GM23338 (cell line): ENCODE results near the gene TCEA2. TPM values are rescaled to one million over a fixed set of nuclear protein-coding genes. Genes with fewer than 3 reads are reported as not detected.

ENCODE experiments used
- CREB1 ChIP-seq: fragments of 250-450 bp; sonication (Bioruptor Pico); IDR thresholded peaks from 2 replicates; pipeline ENCODE4 v1.5.0; 2020; ENCODE audit warnings: low read depth, mild to moderate bottlenecking, moderate library complexity
- CTCF ChIP-seq, 2 experiments: fragments of 200-600 bp in 1 of 2; sonication (generic) in 1 of 2; conservative IDR thresholded peaks; 2 replicates each; pipeline versions ENCODE4 v1.5.1 to v1.6.1; 2016 to 2017; ENCODE audit warnings: antibody characterized with exemption in 2 of 2, low read depth in 2 of 2, mild to moderate bottlenecking in 2 of 2, moderate library complexity in 1 of 2
- EZH2 ChIP-seq: fragments of 200-600 bp; sonication (generic); IDR thresholded peaks from one replicate; pipeline ENCODE4 v1.8.0; 2017; ENCODE audit warnings: antibody characterized with exemption, mild to moderate bottlenecking, low read depth; ENCODE audit not compliant: unreplicated experiment
- EZH2phosphoT487 ChIP-seq: fragments of 200-600 bp; sonication (generic); IDR thresholded peaks from one replicate; pipeline ENCODE4 v1.8.1; 2018; ENCODE audit warnings: antibody characterized with exemption; ENCODE audit not compliant: unreplicated experiment
- NANOG ChIP-seq: IDR thresholded peaks from 2 replicates; pipeline ENCODE4 v1.6.1; 2016; ENCODE audit warnings: antibody characterized with exemption, borderline replicate concordance
- POLR2AphosphoS5 ChIP-seq: IDR thresholded peaks from 2 replicates; pipeline ENCODE4 v1.6.1; 2016; ENCODE audit warnings: antibody characterized with exemption, low read depth
- STAT1 ChIP-seq: IDR thresholded peaks from one replicate; pipeline ENCODE4 v1.6.1; 2016; ENCODE audit warnings: antibody characterized with exemption; ENCODE audit not compliant: unreplicated experiment
- ZNF114 ChIP-seq: fragments of 250-450 bp; sonication (Bioruptor Pico); IDR thresholded peaks from 2 replicates; pipeline ENCODE4 v1.5.0; 2020; ENCODE audit warnings: mild to moderate bottlenecking, moderate library complexity
- ZNF331 ChIP-seq: fragments of 250-450 bp; sonication (Bioruptor Pico); IDR thresholded peaks from 2 replicates; pipeline ENCODE4 v1.5.0; 2020; ENCODE audit warnings: low read depth, mild to moderate bottlenecking, moderate library complexity
- polyA plus RNA-seq: library from polyadenylated mRNA; unstranded; fragments of >200 nt; fragmentation: Nextera tagmentation; extraction: Ambion mirVana; gene quantifications from 2 replicates; pipeline ENCODE4 v1.2.1, GENCODE V29; 2016
- total RNA-seq: library from RNA; depleted of rRNA; stranded (reverse); fragments of >200 nt; shearing (Covaris generic); gene quantifications from 2 replicates; pipeline ENCODE4 v1.2.3, GENCODE V29; 2014
- TF ChIP-seq, protein P1 (sequence below): fragments of 250-450 bp; sonication (Bioruptor Pico); IDR thresholded peaks from 2 replicates; pipeline ENCODE4 v1.5.0; 2020; ENCODE audit warnings: mild to moderate bottlenecking, moderate library complexity

Gene TCEA2
- total and polyA plus RNA-seq, 2 experiments from 2014 or later = 21.0 to 54.4 TPM

GRCh38 chr20:64090165-64090564, 27.2 kb downstream of the TCEA2 start (continued):
- TF ChIP-seq, protein P1, sequence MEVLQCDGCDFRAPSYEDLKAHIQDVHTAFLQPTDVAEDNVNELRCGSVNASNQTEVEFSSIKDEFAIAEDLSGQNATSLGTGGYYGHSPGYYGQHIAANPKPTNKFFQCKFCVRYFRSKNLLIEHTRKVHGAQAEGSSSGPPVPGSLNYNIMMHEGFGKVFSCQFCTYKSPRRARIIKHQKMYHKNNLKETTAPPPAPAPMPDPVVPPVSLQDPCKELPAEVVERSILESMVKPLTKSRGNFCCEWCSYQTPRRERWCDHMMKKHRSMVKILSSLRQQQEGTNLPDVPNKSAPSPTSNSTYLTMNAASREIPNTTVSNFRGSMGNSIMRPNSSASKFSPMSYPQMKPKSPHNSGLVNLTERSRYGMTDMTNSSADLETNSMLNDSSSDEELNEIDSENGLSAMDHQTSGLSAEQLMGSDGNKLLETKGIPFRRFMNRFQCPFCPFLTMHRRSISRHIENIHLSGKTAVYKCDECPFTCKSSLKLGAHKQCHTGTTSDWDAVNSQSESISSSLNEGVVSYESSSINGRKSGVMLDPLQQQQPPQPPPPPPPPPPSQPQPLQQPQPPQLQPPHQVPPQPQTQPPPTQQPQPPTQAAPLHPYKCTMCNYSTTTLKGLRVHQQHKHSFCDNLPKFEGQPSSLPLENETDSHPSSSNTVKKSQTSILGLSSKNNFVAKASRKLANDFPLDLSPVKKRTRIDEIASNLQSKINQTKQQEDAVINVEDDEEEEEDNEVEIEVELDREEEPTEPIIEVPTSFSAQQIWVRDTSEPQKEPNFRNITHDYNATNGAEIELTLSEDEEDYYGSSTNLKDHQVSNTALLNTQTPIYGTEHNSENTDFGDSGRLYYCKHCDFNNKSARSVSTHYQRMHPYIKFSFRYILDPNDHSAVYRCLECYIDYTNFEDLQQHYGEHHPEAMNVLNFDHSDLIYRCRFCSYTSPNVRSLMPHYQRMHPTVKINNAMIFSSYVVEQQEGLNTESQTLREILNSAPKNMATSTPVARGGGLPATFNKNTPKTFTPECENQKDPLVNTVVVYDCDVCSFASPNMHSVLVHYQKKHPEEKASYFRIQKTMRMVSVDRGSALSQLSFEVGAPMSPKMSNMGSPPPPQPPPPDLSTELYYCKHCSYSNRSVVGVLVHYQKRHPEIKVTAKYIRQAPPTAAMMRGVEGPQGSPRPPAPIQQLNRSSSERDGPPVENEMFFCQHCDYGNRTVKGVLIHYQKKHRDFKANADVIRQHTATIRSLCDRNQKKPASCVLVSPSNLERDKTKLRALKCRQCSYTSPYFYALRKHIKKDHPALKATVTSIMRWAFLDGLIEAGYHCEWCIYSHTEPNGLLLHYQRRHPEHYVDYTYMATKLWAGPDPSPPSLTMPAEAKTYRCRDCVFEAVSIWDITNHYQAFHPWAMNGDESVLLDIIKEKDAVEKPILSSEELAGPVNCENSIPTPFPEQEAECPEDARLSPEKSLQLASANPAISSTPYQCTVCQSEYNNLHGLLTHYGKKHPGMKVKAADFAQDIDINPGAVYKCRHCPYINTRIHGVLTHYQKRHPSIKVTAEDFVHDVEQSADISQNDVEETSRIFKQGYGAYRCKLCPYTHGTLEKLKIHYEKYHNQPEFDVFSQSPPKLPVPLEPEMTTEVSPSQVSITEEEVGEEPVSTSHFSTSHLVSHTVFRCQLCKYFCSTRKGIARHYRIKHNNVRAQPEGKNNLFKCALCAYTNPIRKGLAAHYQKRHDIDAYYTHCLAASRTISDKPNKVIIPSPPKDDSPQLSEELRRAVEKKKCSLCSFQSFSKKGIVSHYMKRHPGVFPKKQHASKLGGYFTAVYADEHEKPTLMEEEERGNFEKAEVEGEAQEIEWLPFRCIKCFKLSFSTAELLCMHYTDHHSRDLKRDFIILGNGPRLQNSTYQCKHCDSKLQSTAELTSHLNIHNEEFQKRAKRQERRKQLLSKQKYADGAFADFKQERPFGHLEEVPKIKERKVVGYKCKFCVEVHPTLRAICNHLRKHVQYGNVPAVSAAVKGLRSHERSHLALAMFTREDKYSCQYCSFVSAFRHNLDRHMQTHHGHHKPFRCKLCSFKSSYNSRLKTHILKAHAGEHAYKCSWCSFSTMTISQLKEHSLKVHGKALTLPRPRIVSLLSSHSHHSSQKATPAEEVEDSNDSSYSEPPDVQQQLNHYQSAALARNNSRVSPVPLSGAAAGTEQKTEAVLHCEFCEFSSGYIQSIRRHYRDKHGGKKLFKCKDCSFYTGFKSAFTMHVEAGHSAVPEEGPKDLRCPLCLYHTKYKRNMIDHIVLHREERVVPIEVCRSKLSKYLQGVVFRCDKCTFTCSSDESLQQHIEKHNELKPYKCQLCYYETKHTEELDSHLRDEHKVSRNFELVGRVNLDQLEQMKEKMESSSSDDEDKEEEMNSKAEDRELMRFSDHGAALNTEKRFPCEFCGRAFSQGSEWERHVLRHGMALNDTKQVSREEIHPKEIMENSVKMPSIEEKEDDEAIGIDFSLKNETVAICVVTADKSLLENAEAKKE = no peak
- TF ChIP-seq CTCF (conservative IDR thresholded peaks at IDR 0.05; ENCODE audit: low read depth in 2 of 2) (no peak), STAT1 (no peak), CREB1 (CRISPR knock-in tag) (no peak), ZNF114 (no peak), POLR2AphosphoS5 (no peak), EZH2phosphoT487 (no peak), NANOG (no peak), ZNF331 (CRISPR knock-in tag) (no peak), EZH2 (no peak)
